NCI-H187 treated with DMSO at 0.1 percent for 48 hours (cell line): Measurements from ENCODE around the gene AMN1.
"Not testable (repeated sequence)": the region's sequence is repeated elsewhere in the genome, so short reads cannot be mapped to it uniquely, and the experiment has no call there.

Experiments used
- DNase-seq: peaks from one replicate; lab custom pipeline; 2025; lab: John Stamatoyannopoulos, UW

The AMN1 gene

GRCh38 chr12:31685801-31686200 is 43.0 kb downstream of the AMN1 start:
- no peak for DNase-seq

DNA sequence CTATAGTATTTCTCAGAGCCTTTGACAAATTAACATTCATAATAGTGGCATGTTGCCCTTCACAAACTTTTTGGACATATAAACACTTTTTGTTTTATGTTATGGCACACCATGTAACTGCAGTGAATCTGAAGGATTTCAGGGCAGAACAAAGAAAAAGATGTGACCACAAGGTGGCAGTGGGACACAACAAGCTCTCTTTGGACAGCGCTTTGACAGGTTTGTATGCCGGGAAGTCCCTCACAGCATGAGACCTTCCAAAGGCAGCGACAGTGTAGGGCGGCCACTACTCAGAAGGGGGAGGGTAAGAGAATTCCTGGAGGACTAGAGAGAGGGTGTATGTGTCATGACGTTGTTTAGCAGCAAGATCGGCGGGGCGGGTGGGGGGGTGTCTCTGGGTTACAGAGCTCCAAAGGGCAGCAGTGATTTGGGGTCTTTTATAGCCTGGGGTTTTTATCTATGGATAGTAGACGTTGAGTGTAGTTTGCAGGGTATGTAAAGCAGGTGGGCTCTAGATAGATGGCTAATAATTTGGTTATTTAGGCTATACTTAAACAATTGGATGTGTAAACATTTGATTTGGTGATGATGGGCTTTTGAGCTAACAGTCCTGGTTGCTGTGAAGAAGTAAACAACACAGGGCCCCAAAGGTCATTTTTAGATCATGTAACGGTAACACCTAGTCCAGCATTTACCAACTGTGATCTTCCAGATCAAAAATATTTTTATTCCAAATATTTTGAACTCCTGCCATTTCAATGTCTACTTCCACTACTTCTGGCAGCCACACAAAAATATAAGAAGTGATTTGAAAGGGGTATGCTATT is 46.5 kb downstream of the AMN1 start:
- peak; percentile 9 for DNase-seq

DNA sequence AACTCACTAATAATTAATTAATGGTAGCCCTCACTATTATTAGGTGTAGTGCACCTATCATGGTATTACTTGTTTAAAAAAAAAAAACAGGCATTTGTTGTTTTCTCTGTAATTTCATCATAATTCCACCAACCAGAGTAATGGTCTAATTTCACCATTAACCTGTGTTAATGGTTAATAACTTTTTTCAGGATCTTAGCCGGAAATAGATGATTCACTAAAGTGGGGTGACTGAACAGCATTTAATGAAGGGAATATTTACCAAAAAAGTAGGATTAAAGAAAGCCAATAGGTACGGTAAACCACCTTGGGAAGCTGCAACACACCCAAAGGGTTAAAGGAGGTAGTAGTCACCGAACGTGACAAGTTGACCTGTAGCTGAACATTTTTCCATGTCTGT is 56.3 kb downstream of the AMN1 start:
- no peak for DNase-seq

DNA sequence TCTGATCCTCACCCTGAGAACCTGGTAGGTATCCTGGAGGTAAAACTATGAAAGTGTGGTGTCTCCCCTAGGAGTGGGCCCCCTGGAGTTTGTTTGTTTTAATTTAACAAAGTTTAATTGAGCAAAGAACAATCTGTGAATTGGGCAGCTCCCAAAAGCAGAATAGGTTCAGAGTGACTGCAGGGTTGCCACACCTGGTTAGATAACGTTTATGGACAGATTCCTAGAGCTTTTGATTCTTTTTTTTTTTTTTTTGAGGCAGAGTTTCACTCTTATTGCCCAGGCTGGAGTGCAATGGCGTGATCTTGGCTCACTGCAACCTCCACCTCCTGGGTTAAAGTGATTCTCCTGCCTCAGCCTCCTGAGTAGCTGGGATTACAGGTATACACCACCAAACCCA is 59.2 kb downstream of the AMN1 start:
- not testable (repeated sequence) for DNase-seq

- no peak for DNase-seq
Measured at GRCh38 chr12:31669020-31669419, 59.8 kb downstream of the AMN1 start.

GRCh38 chr12:31664038-31664437 is 64.8 kb downstream of the AMN1 start:
- DNase-seq: no peak

- no peak for DNase-seq
Measured at GRCh38 chr12:31663576-31663975, 65.2 kb downstream of the AMN1 start.

DNA sequence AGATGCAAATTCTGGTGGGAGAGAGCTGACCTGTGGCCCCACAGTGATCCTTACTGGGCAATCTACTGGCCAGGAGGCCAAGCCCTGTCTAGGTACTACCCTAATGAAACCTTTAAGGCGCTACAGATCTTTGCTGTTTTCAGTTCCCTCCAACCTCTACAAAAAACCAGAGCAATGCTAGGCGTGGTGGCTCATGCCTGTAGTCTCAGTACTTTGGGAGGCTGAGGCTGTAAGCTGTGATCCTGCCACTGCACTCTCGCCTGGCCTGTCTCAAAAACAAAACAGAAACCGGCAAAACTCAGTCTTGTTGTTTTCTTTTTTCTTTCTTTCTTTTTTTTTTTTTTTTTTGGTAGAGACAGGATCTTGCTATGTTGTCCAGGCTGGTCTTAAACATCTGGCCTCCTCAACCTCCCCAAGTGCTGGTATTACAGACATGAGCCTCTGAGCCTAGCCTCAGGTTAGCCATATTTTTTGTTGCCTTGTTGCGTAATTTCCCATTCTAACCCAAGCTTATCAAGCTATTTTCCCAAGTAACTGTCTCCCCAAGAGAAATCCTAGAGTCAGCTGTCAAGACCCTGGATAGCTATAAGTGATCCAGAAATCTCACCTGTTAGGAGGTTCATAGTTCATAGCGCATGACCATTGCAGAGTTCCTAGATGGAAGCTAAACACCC is 66.5 kb downstream of the AMN1 start:
- DNase-seq: no peak

- DNase-seq: peak; percentile 91
Measured at GRCh38 chr12:31659087-31659942, 69.5 kb downstream of the AMN1 start, which contains the start of gene ETFBKMT. ETFBKMT (plus strand) TSS chr12:31659688; CDS start chr12:31661954, 2,266 bp downstream.

- no peak for DNase-seq
Measured at GRCh38 chr12:31658471-31659086, 70.2 kb downstream of the AMN1 start.

DNA sequence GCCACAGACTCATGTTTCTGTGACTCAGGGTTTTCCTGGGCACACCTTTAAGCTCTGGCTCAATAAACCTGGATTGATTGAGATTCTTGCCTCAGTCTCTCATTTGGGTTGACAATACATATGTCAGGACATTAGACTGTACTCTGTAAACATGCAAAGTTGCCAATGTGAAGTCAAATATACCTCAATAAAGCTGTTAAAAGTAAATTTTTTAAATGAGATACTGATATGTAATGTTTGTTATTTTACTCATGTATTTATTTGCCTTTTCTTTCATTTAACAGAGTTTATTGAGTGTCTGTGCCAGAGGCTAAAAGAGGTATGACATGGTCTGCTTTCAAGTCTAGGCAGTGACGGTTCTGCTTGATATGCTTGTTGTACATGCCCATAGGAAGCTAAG is 73.0 kb downstream of the AMN1 start:
- DNase-seq: no peak

DNA sequence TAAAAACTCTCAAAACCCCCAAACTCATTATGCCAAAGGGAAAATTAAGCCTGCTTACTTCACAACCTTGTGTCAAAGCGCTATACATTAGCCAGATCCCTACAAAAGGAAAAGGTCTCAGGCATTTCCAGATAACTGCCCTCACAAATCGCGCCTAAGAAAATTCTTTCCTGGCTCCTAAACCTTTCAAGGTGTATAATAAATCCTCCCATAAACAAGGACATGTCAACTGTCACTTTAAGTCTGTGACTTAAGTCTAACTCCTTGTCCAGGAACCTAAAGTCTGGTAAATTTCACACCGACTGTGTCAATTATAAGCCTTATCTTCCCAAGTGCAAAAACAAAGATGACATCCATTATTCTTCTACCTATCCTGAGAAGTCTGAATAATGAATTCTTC is 73.6 kb downstream of the AMN1 start:
- DNase-seq: no peak

DNA sequence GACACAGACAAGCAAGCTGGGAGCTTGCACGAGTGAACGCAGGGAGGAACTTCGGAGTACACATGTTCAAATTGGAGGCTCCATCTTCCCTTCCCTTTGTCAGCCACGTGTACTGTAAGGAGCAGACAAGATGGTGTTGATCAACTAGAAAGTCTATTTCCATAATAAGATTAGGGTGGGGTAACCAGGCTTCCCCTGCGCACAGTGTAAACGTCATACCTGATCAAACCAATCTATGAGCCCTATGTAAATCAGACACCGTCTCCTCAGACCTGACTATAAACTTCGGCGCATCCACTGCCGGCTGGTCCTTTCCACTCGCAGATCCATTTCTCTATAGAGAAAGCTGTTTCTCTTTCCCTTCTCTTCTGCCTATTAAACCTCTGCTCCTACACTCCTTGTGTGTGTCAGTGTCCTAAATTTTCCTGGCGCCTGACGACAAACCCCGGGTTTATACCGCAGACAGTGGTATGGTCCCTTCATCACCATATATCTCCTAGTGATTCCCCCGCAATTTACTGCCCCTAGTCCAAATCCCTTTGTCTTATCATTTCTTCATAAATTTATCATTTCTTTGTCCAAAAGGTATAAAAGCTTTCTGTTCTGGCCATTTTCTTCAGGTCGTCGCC is 76.8 kb downstream of the AMN1 start:
- DNase-seq: no peak

DNA sequence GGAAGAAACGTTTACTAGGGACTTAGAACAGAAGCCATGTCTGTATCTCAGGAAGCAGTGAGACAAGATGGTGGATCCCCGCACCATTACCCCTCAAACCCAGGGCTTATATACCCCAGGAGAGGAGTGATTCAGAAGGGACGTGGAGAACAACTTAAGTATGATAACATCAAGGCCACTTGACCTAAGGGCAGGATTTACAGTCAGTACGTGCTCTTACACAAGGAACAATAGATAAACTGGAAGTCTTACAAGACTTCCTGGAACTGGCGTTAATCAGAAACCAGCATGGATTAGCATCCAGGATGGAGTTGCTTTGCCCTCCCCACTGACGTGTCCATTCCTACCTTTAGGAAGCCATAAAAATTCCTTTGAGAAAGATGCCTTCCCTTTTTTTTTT is 77.9 kb downstream of the AMN1 start:
- DNase-seq: no peak

- DNase-seq: no peak
Measured at GRCh38 chr12:31647086-31647491, 81.7 kb downstream of the AMN1 start.

- no peak for DNase-seq
Measured at GRCh38 chr12:31645924-31646323, 82.9 kb downstream of the AMN1 start.

- DNase-seq: no peak
Measured at GRCh38 chr12:31644536-31644935, 84.3 kb downstream of the AMN1 start.

- no peak for DNase-seq
Measured at GRCh38 chr12:31641509-31642090, 87.2 kb downstream of the AMN1 start.

DNA sequence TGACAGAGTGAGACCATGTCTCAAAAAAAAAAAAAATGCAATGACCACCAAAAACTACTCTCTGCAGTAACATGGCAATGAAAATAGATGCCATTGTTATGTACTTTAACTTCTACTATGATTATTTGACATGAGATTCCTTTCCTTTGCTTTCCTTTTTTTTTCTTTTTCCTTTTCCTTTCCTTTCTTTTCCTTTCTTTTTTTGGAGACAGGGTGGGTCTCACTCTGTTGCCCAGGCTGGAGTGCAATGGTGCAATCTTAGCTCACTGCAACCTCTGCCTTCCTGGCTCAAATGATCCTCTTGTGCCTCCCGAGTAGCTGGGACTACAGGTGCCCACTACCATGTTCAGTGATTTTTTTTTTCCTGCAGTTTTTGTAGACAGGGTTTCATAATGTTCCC is 94.2 kb downstream of the AMN1 start:
- DNase-seq: no peak

DNA sequence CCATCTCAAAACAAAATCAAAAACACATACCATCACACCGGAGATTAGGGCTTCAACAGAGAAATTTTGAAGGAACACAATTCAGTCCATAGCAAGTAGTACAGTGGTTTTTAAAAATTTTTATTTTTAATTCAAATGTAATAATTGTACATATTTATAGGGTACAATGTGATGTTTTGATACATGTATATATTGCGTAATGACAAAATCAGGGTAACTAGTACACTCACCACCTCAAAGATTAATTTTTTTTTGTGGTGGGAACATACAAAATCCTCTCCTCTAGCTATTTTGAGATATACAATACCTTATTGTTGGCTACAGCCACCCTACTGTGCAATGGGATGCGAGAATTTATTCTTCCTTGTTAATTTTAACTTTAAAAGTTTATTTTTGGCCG is 95.4 kb downstream of the AMN1 start:
- DNase-seq: no peak

- no peak for DNase-seq
Measured at GRCh38 chr12:31631809-31632208, 97.0 kb downstream of the AMN1 start.
